Activated T-helper 2 cell treated with anti-CD3 and anti-CD28 coated beads, Interferon-gamma antibody, Interleukin-2, Interleukin-4, amounts not matched to agents 10 μg/mL and 5 μg/mL and 100 μg/mL, durations not matched to agents 14 hours and 24 hours and 36 hours (primary cell): Measurements from ENCODE around the gene GRK1. TPM values are rescaled to one million over a fixed set of nuclear protein-coding genes. Genes with fewer than 3 reads are reported as not detected.

Source experiments
- DNase-seq: peaks from one replicate; pipeline ENCODE4 v3.0.0; 2021; ENCODE audit warnings: low spot score
- H3K27ac Mint-ChIP-seq: one replicate; pipeline ENCODE4 v1.8.0; 2021; ENCODE audit warnings: mixed read lengths
- H3K27me3 Mint-ChIP-seq: one replicate; pipeline ENCODE4 v1.8.0; 2021; ENCODE audit warnings: low read depth, mixed read lengths
- H3K36me3 Mint-ChIP-seq: one replicate; pipeline ENCODE4 v1.8.0; 2021; ENCODE audit warnings: low read depth, mixed read lengths
- H3K4me1 Mint-ChIP-seq: one replicate; pipeline ENCODE4 v1.8.0; 2021; ENCODE audit warnings: low read depth, mixed read lengths
- H3K4me3 Mint-ChIP-seq: one replicate; pipeline ENCODE4 v1.8.0; 2021; ENCODE audit warnings: low read depth, mild to moderate bottlenecking, moderate library complexity, mixed read lengths
- H3K9me3 Mint-ChIP-seq: one replicate; pipeline ENCODE4 v1.8.0; 2021; ENCODE audit warnings: mixed read lengths
- intact Hi-C: fragments of 100-400 bp; cut with micrococcal nuclease; formaldehyde crosslinking; loops from one replicate; pipeline ENCODE4 v1.15.1; 2023
- total RNA-seq: library from RNA; stranded (reverse); gene quantifications from 2 replicates; pipeline ENCODE4 v1.2.3, GENCODE V29; 2022

GRK1 gene
- total RNA-seq, 1 donor from 2014 or later, result 0.11 TPM

DNA sequence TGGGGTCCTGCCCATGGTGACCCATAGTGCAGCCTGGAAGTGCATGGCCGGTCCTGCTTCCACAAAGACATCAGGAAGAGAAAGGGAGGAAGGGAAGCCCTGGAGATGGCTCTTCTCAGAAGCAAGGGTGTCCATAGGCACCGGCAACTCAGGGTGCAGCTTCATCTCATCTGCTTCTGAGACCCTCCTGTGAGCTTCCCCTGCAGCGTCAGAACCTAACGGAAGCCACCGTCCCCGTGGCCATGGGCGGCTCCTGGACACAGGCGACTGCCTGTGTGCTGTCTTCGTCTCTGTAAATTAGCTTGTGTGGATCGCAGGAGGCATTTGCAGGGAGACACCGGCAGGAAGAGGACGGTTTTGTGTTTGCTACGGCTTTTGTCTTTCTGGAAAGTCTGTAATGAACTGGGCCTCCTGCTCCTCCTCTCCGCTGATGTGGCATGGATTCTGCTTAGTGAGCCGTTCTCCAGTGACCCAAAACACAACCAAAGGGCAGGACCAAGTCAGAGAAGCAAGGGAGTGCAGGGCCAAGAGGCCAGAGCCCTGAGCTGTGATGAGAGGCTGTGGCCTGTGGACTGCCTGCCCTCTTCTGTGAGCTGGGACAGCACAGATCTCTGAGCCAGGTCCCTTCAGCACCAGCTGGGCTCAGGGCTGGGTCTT, 11.5 kb upstream of the GRK1 start:
- peaks cover 2% of the 10 kb centered on the region for H3K4me1 Mint-ChIP-seq
- DNase-seq, result no peak
- no peaks in the 10 kb centered on the region for H3K9me3 Mint-ChIP-seq
- intact Hi-C loops, result no loop called here
- H3K27me3 Mint-ChIP-seq, result no peaks in the 10 kb centered on the region
- H3K27ac Mint-ChIP-seq, result no peak overlapping the region
- no peaks in the 10 kb centered on the region for H3K36me3 Mint-ChIP-seq
- H3K4me3 Mint-ChIP-seq, result no peak overlapping the region

DNA sequence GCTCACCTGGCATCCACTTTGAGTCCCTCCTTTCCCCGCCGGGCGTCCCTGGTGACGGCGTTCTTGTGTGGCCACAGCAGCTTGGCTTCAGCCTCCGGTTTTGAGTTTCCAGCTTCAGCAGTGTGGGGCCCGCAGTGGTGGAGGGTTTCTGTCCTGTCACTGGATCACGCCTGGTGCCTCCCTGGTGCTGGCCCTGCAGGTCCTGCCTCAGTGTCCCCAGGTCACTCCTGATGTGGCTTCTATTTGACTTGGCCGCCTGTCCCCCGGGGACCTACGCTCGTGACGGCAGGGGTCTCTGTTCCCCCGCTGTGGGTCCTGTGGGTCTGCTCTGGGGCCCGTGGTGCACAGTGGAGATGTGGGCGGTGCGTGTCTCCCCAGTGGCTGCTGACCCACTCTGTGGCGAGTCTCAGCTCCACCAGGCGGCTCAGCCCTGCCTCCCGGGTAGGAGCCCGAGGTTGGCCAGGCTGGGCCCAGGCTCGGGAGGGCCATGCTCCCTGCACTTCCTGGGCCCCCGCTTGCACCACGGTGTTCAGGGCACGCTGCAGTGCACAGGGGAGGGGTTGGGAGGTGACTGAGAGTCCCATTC, 10.9 kb upstream of the GRK1 start:
- H3K4me3 Mint-ChIP-seq, result no peak overlapping the region
- intact Hi-C loops, result no loop called here
- peaks cover 2% of the 10 kb centered on the region for H3K4me1 Mint-ChIP-seq
- no peak for DNase-seq
- H3K27ac Mint-ChIP-seq, result no peak overlapping the region
- H3K27me3 Mint-ChIP-seq, result no peaks in the 10 kb centered on the region
- H3K36me3 Mint-ChIP-seq, result no peaks in the 10 kb centered on the region
- H3K9me3 Mint-ChIP-seq, result peaks cover 6% of the 10 kb centered on the region

DNA sequence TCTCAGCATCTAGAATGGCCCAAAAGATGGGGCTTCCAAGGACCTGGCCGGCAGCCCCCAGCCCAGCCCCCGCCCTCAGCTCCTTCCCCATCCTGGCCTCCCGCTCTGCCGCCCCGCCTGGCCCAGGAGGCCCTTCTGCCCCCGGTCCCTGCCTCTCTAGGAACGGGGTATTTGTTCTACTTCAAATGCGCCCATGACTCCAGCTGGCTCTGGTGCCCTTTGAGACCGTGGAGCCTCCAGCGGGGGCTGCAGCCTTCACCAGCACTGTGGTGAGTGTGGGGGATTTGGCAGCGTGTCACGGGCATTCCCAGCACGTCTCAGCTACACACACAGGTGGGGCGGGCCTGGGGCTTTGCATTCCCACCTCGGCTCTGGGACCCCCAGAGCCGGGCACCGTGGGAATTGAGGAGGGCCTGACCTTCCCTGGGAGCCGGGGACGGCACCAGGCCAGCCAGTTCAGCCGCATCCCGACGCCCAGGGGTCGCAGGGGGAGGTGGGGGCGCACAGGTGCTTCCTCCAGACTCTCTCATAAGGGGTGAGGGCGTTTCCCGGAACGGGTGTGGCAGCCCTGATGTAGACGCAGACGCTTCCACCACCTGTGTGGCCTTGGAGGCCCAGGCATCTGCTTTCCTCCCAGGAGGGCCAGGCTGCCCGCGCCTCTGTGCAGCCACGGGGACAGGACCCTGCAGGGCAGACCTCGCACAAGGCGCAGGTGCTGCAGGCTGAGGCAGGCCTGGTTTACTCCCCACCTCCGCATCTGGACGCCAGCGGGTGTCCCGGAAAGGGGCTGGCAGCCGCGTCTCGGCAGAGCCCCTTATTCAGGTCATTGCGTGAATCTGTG, 10.0 kb upstream of the GRK1 start:
- no peak for DNase-seq
- Mint-ChIP-seq H3K36me3 (no peaks in the 10 kb centered on the region), H3K27ac (no peak overlapping the region), H3K4me3 (no peak overlapping the region), H3K9me3 (peaks cover 15% of the 10 kb centered on the region), H3K27me3 (no peaks in the 10 kb centered on the region), H3K4me1 (peaks cover 2% of the 10 kb centered on the region)
- intact Hi-C loops, result no loop called here

DNA sequence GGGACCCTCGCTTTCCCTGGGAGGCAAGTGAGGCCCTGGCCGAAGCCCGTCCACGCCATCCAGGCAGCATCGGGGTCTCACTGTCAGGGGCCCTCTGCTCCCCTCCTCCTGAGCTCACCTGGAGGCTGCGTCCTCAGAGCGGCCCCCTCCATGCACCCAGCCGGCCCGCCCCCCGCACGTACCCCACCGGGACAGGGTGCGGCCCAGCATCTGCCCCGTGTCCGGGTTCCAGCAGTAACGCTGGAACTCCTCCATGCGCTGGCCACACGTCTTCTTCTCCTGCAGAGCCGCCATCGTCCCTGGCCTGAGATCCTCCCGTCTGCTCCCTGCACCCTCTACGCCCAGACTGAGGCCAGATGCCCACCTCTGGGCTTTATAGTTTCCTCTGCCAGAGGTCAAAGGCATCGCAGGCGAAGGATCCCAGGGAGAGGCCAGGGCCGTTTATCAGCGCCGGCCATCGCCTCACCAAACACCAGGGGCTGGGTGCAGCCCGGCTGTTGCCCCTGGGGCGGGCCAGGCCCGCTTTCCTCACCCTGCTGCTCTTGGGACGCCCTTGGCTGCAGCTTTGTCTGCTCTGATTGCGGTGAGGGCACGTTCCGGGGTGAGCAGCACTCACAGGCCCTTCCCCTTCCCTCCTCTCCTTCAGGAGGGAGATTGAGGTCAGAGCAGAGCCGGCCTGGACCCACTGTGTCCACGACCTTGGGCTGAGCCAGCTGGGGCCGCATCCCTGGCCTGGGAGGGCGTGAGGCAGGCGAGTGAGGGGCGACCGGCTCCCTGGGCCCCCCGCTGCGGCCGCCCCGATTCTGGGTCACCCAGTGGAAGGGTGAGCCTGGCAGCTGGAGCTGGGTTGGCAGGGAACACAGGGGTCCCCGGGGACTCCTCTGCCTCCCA, 8.9 kb upstream of the GRK1 start, which contains the start of gene ATP4B:
TSS of gene ATP4B (minus strand) at position 348 of the 891 bp plus-strand sequence. CDS start at position 294, 54 bp downstream.
- Mint-ChIP-seq H3K27me3 (no peaks in the 10 kb centered on the region), H3K4me1 (peaks cover 2% of the 10 kb centered on the region), H3K4me3 (no peak within 1 kb of the TSS), H3K9me3 (peaks cover 15% of the 10 kb centered on the region), H3K27ac (no peak within 1 kb of the TSS), H3K36me3 (no peaks in the 10 kb centered on the region)
- DNase-seq, result no peak
- intact Hi-C loops, result no loop called here

GRCh38 chr13:113658836-113659235, 8.2 kb upstream of the GRK1 start:
- no peak for DNase-seq
- peaks cover under 1% of the 10 kb centered on the region for H3K4me1 Mint-ChIP-seq
- H3K9me3 Mint-ChIP-seq, result peaks cover 15% of the 10 kb centered on the region
- H3K27me3 Mint-ChIP-seq, result no peaks in the 10 kb centered on the region
- H3K27ac Mint-ChIP-seq, result no peak overlapping the region
- no peak overlapping the region for H3K4me3 Mint-ChIP-seq
- no peaks in the 10 kb centered on the region for H3K36me3 Mint-ChIP-seq
- intact Hi-C loops, result no loop called here

- no peak overlapping the region for H3K4me3 Mint-ChIP-seq
- H3K36me3 Mint-ChIP-seq, result no peaks in the 10 kb centered on the region
These were observed 7.7 kb upstream of the GRK1 start for GRCh38 chr13:113659337-113659736.

GRCh38 chr13:113660066-113660465, 7.0 kb upstream of the GRK1 start:
- Mint-ChIP-seq H3K9me3 (peaks cover 15% of the 10 kb centered on the region), H3K27me3 (no peaks in the 10 kb centered on the region), H3K4me3 (no peak overlapping the region), H3K27ac (no peak overlapping the region), H3K36me3 (no peaks in the 10 kb centered on the region), H3K4me1 (no peaks in the 10 kb centered on the region)
- DNase-seq, result no peak
- intact Hi-C loops, result no loop called here

More at GRCh38 chr13:113659337-113659736, 7.7 kb upstream of the GRK1 start:
- DNase-seq, result no peak
- H3K9me3 Mint-ChIP-seq, result peaks cover 15% of the 10 kb centered on the region
- H3K27ac Mint-ChIP-seq, result no peak overlapping the region
- intact Hi-C loops, result no loop called here
- H3K27me3 Mint-ChIP-seq, result no peaks in the 10 kb centered on the region
- H3K4me1 Mint-ChIP-seq, result no peaks in the 10 kb centered on the region

- H3K4me1 Mint-ChIP-seq, result no peaks in the 10 kb centered on the region
- intact Hi-C loops, result no loop called here
These were observed 5.5 kb upstream of the GRK1 start for GRCh38 chr13:113661509-113661908.

DNA sequence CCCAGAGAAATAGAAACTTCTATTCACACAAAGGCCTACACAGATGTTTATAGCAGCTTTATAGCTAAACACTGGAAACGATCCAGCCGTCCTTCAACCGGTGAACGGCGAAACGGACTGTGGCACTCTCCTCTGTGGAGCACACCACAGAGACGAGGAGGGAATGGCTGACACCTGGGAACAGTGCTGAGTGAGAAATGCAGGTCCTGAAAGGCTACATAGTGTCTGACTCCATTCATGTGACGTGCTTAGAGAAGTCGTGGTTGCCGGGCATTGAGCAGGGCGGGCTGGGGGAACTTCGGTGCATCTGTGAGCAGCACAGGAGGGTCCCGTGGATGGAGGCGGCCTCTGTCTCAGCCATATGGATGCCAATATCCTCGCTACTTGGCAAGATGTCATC, 3.1 kb upstream of the GRK1 start:
- no peak for DNase-seq

More at GRCh38 chr13:113661509-113661908, 5.5 kb upstream of the GRK1 start:
- Mint-ChIP-seq H3K4me3 (no peak overlapping the region), H3K9me3 (peaks cover 15% of the 10 kb centered on the region), H3K36me3 (no peaks in the 10 kb centered on the region), H3K27me3 (no peaks in the 10 kb centered on the region), H3K27ac (no peak overlapping the region)
- DNase-seq, result no peak

GRCh38 chr13:113664751-113665596, 2.0 kb upstream of the GRK1 start:
- Mint-ChIP-seq H3K36me3 (no peaks in the 10 kb centered on the region), H3K4me1 (no peaks in the 10 kb centered on the region), H3K9me3 (peaks cover 15% of the 10 kb centered on the region), H3K27ac (no peak overlapping the region), H3K27me3 (no peaks in the 10 kb centered on the region), H3K4me3 (no peak overlapping the region)
- intact Hi-C loops, result no loop called here
- DNase-seq, result no peak

More for the DNA sequence above, 3.1 kb upstream of the GRK1 start:
- no peaks in the 10 kb centered on the region for H3K27me3 Mint-ChIP-seq
- no peaks in the 10 kb centered on the region for H3K4me1 Mint-ChIP-seq
- peaks cover 15% of the 10 kb centered on the region for H3K9me3 Mint-ChIP-seq
- H3K36me3 Mint-ChIP-seq, result no peaks in the 10 kb centered on the region
- no peak overlapping the region for H3K27ac Mint-ChIP-seq
- intact Hi-C loops, result no loop called here
- H3K4me3 Mint-ChIP-seq, result no peak overlapping the region

DNA sequence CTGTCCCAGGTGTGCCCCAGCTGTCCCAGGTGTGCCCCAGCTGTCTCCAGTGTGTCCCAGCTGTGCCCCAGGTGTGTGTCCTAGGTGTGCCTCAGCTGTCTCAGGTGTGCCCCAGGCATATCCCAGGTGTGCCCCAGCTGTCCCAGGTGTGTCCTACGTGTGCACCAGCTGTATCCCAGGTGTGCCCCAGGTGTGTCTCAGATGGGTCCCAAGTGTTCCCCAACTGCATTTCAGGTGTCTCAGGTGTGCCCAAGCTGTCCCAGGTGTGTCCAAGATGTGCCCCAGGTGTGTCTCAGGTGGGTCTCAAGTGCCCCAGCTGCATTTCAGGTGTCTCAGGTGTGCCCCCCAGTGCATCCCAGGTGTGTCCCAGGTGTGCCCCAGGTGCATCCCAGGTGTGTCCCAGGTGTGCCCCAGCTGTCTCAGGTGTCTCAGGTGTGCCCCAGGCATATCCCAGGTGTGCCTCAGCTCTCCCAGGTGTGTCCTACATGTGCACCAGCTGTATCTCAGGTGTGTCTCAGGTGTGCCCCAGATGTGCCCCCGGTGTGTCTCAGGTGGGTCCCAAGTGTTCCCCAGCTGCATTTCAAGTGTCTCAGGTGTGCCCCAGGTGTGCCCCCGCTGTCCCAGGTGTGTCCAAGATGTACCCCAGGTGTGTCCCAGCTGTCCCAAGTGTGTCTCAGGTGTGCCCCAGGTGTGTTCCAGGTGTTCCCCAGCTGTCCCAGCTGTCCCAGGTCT, 1.3 kb upstream of the GRK1 start:
- no peak overlapping the region for H3K4me3 Mint-ChIP-seq
- H3K4me1 Mint-ChIP-seq, result no peaks in the 10 kb centered on the region
- no peaks in the 10 kb centered on the region for H3K27me3 Mint-ChIP-seq
- H3K27ac Mint-ChIP-seq, result no peak overlapping the region
- H3K9me3 Mint-ChIP-seq, result peaks cover 12% of the 10 kb centered on the region
- intact Hi-C loops, result no loop called here
- no peak for DNase-seq
- no peaks in the 10 kb centered on the region for H3K36me3 Mint-ChIP-seq
